ENCODE measurements around the gene CDH8.

DNA sequence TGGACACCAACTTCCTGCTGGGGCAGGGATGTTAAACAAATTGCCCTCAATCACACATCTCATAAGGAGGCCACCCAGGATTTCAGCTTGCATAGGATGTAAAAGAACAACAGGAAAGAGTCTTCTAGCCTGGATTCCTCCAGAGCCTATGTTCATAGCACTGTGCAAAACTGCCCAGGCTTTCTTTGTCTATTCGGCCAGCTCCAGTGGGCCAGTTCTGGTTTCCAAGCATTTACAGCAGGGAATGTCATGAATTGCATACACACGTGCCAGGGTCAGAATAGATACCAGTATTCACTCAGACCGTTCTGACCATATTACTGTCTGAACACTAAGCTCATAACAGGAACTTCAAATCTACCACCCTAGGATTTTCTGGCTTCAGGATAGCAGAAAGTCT, 273.2 kb downstream of the CDH8 start:
- TF ChIP-seq, protein P1, sequence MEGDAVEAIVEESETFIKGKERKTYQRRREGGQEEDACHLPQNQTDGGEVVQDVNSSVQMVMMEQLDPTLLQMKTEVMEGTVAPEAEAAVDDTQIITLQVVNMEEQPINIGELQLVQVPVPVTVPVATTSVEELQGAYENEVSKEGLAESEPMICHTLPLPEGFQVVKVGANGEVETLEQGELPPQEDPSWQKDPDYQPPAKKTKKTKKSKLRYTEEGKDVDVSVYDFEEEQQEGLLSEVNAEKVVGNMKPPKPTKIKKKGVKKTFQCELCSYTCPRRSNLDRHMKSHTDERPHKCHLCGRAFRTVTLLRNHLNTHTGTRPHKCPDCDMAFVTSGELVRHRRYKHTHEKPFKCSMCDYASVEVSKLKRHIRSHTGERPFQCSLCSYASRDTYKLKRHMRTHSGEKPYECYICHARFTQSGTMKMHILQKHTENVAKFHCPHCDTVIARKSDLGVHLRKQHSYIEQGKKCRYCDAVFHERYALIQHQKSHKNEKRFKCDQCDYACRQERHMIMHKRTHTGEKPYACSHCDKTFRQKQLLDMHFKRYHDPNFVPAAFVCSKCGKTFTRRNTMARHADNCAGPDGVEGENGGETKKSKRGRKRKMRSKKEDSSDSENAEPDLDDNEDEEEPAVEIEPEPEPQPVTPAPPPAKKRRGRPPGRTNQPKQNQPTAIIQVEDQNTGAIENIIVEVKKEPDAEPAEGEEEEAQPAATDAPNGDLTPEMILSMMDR (IDR thresholded peaks at IDR 0.05) = no peak
- TF ChIP-seq POLR2A (IDR thresholded peaks at IDR 0.05) (no peak), POLR2AphosphoS5 (IDR thresholded peaks at IDR 0.05) (no peak), EP300 (IDR thresholded peaks at IDR 0.05; ENCODE audit: low read depth) (no peak)
